ENCODE data around the gene CAMK1. TPM values are rescaled to one million over a fixed set of nuclear protein-coding genes. Genes with fewer than 3 reads are reported as not detected.

The CAMK1 gene
- total and polyA plus RNA-seq, 8 donors: 2.0 to 23.7 (median 5.4) TPM

- ATAC-seq (peak in 3 of 4 donors; percentile 19 to 72 (median 46)), DNase-seq (no peak)
- H3K36me3 ChIP-seq: peaks cover 0 to 18% (median 0%) of the 10 kb centered on the region in 3 donors
These were observed 10.1 kb upstream of the CAMK1 start for GRCh38 chr3:9779721-9780457.

GRCh38 chr3:9779075-9779593 is 9.4 kb upstream of the CAMK1 start:
- no peak for TF ChIP-seq CTCF (IDR thresholded peaks at IDR 0.05)
- no peaks in the 10 kb centered on the region for H3K9me3 ChIP-seq
- H3K4me3 ChIP-seq: no peak overlapping the region
- H3K4me1 ChIP-seq: no peaks in the 10 kb centered on the region
- intact Hi-C loops (cut with DNase I): no loop called here
- DNase-seq: no peak
- FAIRE-seq: no peak
- H3K36me3 ChIP-seq: peaks cover 0 to 15% (median 0%) of the 10 kb centered on the region in 3 donors
- no peak for ATAC-seq
- no peak overlapping the region for H3K27ac ChIP-seq
- H3K27me3 ChIP-seq: no peaks in the 10 kb centered on the region
- 84 to 85% methylated on average over 6 of the region's 6 CpGs for WGBS, 2 donors

More at GRCh38 chr3:9779721-9780457, 10.1 kb upstream of the CAMK1 start:
- H3K9me3 ChIP-seq: no peaks in the 10 kb centered on the region
- WGBS, 2 donors: 85 to 89% methylated on average over 7 to 8 of the region's 8 CpGs
- peak overlapping the region in 1 of 4 donors; percentile 33 for H3K27ac ChIP-seq
- FAIRE-seq: no peak
- no peaks in the 10 kb centered on the region for H3K4me1 ChIP-seq
- intact Hi-C loops (cut with DNase I): no loop called here
- TF ChIP-seq CTCF (IDR thresholded peaks at IDR 0.05): no peak
- no peaks in the 10 kb centered on the region for H3K27me3 ChIP-seq
- H3K4me3 ChIP-seq: no peak overlapping the region

GRCh38 chr3:9778143-9779074 is 8.7 kb upstream of the CAMK1 start:
- intact Hi-C loops (cut with DNase I): no loop called here
- Histone ChIP-seq H3K27ac (no peak overlapping the region), H3K9me3 (no peaks in the 10 kb centered on the region), H3K4me1 (no peaks in the 10 kb centered on the region), H3K4me3 (no peak overlapping the region), H3K27me3 (no peaks in the 10 kb centered on the region), H3K36me3 (peaks cover 0 to 8% (median 0%) of the 10 kb centered on the region in 3 donors)
- 68 to 74% methylated on average over 5 of the region's 5 CpGs for WGBS, 2 donors
- ATAC-seq: peak in 3 of 4 donors; percentile 36 to 49 (median 46)
- TF ChIP-seq CTCF (IDR thresholded peaks at IDR 0.05): no peak
- no peak for DNase-seq
- FAIRE-seq: no peak

GRCh38 chr3:9777694-9778021 is 7.9 kb upstream of the CAMK1 start:
- Histone ChIP-seq H3K27ac (no peak overlapping the region), H3K27me3 (no peaks in the 10 kb centered on the region), H3K9me3 (no peaks in the 10 kb centered on the region), H3K4me1 (no peaks in the 10 kb centered on the region), H3K36me3 (peaks cover 0 to 8% (median 0%) of the 10 kb centered on the region in 3 donors), H3K4me3 (no peak overlapping the region)
- DNase-seq (no peak), FAIRE-seq (no peak), ATAC-seq (no peak)
- WGBS, 2 donors: 61 to 75% methylated on average over 1 of the region's 1 CpG
- intact Hi-C loops (cut with DNase I): no loop called here
- no peak for TF ChIP-seq CTCF (IDR thresholded peaks at IDR 0.05)
